ENCODE data around the gene DCAF15. TPM values are rescaled to one million over a fixed set of nuclear protein-coding genes. Genes with fewer than 3 reads are reported as not detected.

The DCAF15 gene
- total RNA-seq, 1 experiment from 2014 or later = 35.5 TPM

DNA sequence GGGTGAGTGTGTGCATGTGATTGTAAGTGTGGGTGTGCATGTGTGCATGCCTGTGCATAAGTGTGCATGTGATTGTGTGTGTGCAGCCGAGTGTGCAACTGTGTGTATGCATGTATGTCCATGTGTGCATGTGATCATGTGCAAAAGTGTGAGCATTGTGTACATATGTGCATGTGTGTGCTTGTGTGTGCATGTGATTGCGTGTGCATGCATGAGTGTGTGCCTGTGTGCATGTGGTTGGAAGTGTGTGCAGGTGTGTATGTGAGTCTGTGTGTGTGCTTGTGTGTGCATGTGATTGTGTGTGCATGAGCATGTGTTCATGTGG lies 17.6 kb upstream of the DCAF15 start:
- Mint-ChIP-seq H3K27ac (ENCODE audit: unreplicated experiment) (no peak overlapping the region), H3K27me3 (ENCODE audit: unreplicated experiment) (peaks cover 34% of the 10 kb centered on the region), H3K9me3 (ENCODE audit: low read depth, unreplicated experiment) (no peaks in the 10 kb centered on the region), H3K4me3 (ENCODE audit: low read depth, unreplicated experiment) (no peak overlapping the region), H3K36me3 (ENCODE audit: insufficient read depth, unreplicated experiment) (peaks cover 13% of the 10 kb centered on the region), H3K4me1 (ENCODE audit: low read depth, unreplicated experiment) (peaks cover 17% of the 10 kb centered on the region)
- no peak for TF ChIP-seq CTCF (IDR thresholded peaks at IDR 0.05; ENCODE audit: unreplicated experiment)
- intact Hi-C loops (cut with micrococcal nuclease; ENCODE audit: unreplicated experiment) = no loop called here
- BruUV-seq (replicated peaks) = no TSS peak
- CTCF ChIA-PET = no interaction called here
- DNase-seq = no peak

- Mint-ChIP-seq H3K4me3 (ENCODE audit: low read depth, unreplicated experiment) (no peak overlapping the region), H3K9me3 (ENCODE audit: low read depth, unreplicated experiment) (no peaks in the 10 kb centered on the region)
- CTCF ChIA-PET = interaction anchor here (0.7 kb wide), 1 partner anchor 68 kb away, joined by 4 read pairs; no protein-coding TSS in a partner anchor
Observed at GRCh38 chr19:13935765-13936510, 16.4 kb upstream of the DCAF15 start.

GRCh38 chr19:13937479-13938300 lies 14.6 kb upstream of the DCAF15 start:
- DNase-seq = no peak
- no peaks in the 10 kb centered on the region for H3K9me3 Mint-ChIP-seq (ENCODE audit: low read depth, unreplicated experiment)
- intact Hi-C loops (cut with micrococcal nuclease; ENCODE audit: unreplicated experiment) = no loop called here
- H3K36me3 Mint-ChIP-seq (ENCODE audit: insufficient read depth, unreplicated experiment) = peaks cover 13% of the 10 kb centered on the region
- CTCF ChIA-PET = no interaction called here
- H3K4me1 Mint-ChIP-seq (ENCODE audit: low read depth, unreplicated experiment) = peaks cover 17% of the 10 kb centered on the region
- H3K4me3 Mint-ChIP-seq (ENCODE audit: low read depth, unreplicated experiment) = no peak overlapping the region
- H3K27me3 Mint-ChIP-seq (ENCODE audit: unreplicated experiment) = peaks cover 34% of the 10 kb centered on the region
- no peak for TF ChIP-seq CTCF (IDR thresholded peaks at IDR 0.05; ENCODE audit: unreplicated experiment)
- no peak overlapping the region for H3K27ac Mint-ChIP-seq (ENCODE audit: unreplicated experiment)
- no TSS peak for BruUV-seq (replicated peaks)

More at GRCh38 chr19:13935765-13936510, 16.4 kb upstream of the DCAF15 start:
- BruUV-seq (replicated peaks) = no TSS peak
- intact Hi-C loops (cut with micrococcal nuclease; ENCODE audit: unreplicated experiment) = no loop called here
- Mint-ChIP-seq H3K4me1 (ENCODE audit: low read depth, unreplicated experiment) (peaks cover 17% of the 10 kb centered on the region), H3K36me3 (ENCODE audit: insufficient read depth, unreplicated experiment) (peaks cover 13% of the 10 kb centered on the region), H3K27ac (ENCODE audit: unreplicated experiment) (no peak overlapping the region), H3K27me3 (ENCODE audit: unreplicated experiment) (peaks cover 34% of the 10 kb centered on the region)
- DNase-seq = no peak
- TF ChIP-seq CTCF (IDR thresholded peaks at IDR 0.05; ENCODE audit: unreplicated experiment) = no peak

GRCh38 chr19:13938301-13939064 lies 13.8 kb upstream of the DCAF15 start, which contains the start of gene PODNL1:
TSS of gene PODNL1 (minus strand) at chr19:13938417. CDS start at chr19:13938181, 236 bp downstream.
- CTCF ChIA-PET = interaction anchor here (0.7 kb wide), 2 partner anchors 559 to 1244 kb away, joined by 5 read pairs; no protein-coding TSS in a partner anchor
- Mint-ChIP-seq H3K4me3 (ENCODE audit: low read depth, unreplicated experiment) (no peak within 1 kb of the TSS), H3K4me1 (ENCODE audit: low read depth, unreplicated experiment) (peaks cover 17% of the 10 kb centered on the region), H3K27ac (ENCODE audit: unreplicated experiment) (no peak within 1 kb of the TSS), H3K9me3 (ENCODE audit: low read depth, unreplicated experiment) (no peaks in the 10 kb centered on the region), H3K36me3 (ENCODE audit: insufficient read depth, unreplicated experiment) (peaks cover 8% of the 10 kb centered on the region), H3K27me3 (ENCODE audit: unreplicated experiment) (peaks cover 30% of the 10 kb centered on the region)
- BruUV-seq (replicated peaks) = no TSS peak
- intact Hi-C loops (cut with micrococcal nuclease; ENCODE audit: unreplicated experiment) = no loop called here
- TF ChIP-seq CTCF (IDR thresholded peaks at IDR 0.05; ENCODE audit: unreplicated experiment) = no peak
- no peak for DNase-seq
